ENCODE data around the gene NFIA.
"Not testable (repeated sequence)": the region's sequence is repeated elsewhere in the genome, so short reads cannot be mapped to it uniquely, and the experiment has no call there.

The NFIA gene

GRCh38 chr1:61271412-61271789, 189.0 kb downstream of the NFIA start:
- no peak for DNase-seq (ENCODE audit: low read depth in 2 of 2)

DNA sequence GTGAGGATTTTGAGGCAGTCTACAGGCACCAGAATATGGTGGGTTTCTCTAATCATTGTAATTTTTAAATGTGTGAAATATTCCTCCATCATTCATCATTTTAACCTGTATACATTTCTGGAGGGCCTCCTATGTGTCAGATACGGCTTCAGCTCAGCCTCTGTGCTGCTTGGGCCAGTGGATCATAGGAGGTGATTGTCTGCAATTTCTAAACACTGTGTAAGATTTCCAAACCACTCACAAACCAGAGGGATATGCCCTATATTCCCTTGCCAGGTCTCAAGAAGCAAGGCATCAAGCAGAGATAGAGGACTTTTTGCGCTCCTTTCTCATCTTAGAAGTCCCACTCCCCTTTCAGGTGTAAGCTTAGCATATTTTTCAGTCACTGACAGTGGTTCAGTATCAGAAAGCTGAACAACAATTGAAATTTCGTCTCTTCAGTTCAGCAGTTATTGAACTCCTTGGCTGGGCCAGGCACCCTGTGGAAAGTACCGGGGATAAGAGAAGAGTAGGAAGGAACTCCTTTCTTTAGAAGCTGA, 190.9 kb downstream of the NFIA start:
- no peak for DNase-seq (ENCODE audit: low read depth in 2 of 2)

GRCh38 chr1:61273861-61274260, 191.5 kb downstream of the NFIA start:
- DNase-seq (ENCODE audit: low read depth in 2 of 2): no peak

DNA sequence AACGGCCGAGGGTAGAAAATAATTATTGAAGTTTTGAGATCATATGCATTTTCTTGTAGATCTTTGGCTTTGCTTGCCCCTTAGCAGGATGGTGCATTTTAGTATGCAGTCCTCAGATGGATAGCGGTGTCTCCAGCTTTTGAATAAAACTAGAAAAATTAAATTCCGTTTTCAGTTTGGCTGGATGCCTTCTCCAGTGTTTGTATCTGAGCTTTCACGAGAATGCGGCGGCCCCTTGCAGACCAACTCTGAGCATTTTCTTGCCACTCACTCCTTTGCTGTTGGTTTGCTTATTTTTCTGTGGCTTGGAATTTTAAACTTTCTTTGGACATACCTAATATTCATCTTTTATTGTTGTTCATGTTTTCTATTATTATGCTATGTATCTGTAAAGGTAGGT, 192.6 kb downstream of the NFIA start:
- DNase-seq (ENCODE audit: low read depth in 2 of 2): no peak

GRCh38 chr1:61276246-61276645, 193.9 kb downstream of the NFIA start:
- no peak for DNase-seq (ENCODE audit: low read depth in 2 of 2)

- DNase-seq (ENCODE audit: low read depth in 2 of 2): no peak
These were observed 194.8 kb downstream of the NFIA start for GRCh38 chr1:61277121-61277690.

DNA sequence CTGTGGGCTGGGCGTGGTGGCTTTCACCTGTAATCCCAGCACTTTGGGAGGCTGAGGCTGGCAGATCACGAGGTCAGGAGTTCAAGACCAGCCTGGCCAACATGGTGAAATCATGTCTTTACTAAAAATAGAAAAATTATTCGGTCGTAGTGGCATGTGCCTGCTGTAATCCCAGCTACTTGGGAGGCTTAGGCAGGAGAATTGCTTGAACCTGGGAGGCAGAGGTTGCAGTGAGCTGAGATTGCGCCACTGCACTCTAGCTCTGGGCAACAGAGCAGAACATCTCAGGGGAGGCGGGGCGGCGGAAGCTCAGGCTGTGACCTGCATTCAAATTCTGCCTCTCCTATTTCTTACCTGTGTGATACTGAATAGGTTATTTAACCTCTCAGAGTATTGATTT, 196.1 kb downstream of the NFIA start:
- not testable (repeated sequence) for DNase-seq (ENCODE audit: low read depth in 2 of 2)

GRCh38 chr1:61278966-61279365, 196.6 kb downstream of the NFIA start:
- DNase-seq (ENCODE audit: low read depth in 2 of 2): no peak

- no peak for DNase-seq (ENCODE audit: low read depth in 2 of 2)
These were observed 197.2 kb downstream of the NFIA start for GRCh38 chr1:61279570-61279969.

DNA sequence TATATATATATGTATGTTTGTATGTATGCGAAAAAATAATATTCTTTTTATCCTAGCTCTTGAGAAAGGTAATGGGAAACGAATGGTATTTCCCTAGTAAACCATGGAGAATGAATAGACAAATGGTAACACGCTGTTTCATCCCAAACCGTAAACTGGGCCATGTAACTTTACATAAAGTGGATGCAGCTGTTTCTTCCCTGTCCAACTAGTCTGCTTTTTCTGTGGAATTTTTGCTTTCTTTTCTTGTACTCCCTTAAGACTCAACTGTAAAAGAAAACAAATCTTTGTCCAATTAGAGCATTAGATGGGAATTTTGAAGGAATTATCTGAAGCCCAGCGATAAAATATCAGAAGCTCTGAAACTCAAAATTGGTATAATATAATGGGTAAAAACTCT, 198.1 kb downstream of the NFIA start:
- no peak for DNase-seq (ENCODE audit: low read depth in 2 of 2)

- no peak for DNase-seq (ENCODE audit: low read depth in 2 of 2)
These were observed 200.0 kb downstream of the NFIA start for GRCh38 chr1:61282387-61282786.

GRCh38 chr1:61284248-61284854, 202.0 kb downstream of the NFIA start:
- DNase-seq (ENCODE audit: low read depth in 2 of 2): no peak

DNA sequence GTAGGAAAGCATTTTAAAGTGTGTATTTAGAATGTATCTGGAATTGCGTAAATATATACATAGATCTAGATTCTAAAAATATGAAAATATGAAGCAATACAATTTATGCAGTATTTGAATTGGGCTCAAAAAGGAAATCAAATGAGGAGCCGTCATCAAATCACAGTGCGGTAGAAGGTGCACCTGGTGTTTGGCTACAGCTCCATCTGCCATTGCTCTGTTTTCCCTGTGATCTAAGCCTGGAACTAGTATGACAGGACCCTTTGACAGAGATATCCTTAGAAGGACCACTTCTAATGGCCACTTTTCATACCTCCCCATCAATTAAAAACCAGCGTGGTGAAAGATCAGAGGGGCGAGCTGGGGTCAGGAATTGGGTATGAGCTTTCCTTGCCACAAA, 202.6 kb downstream of the NFIA start:
- no peak for DNase-seq (ENCODE audit: low read depth in 2 of 2)

- DNase-seq (ENCODE audit: low read depth in 2 of 2): no peak
These were observed 203.1 kb downstream of the NFIA start for GRCh38 chr1:61285371-61285885.

DNA sequence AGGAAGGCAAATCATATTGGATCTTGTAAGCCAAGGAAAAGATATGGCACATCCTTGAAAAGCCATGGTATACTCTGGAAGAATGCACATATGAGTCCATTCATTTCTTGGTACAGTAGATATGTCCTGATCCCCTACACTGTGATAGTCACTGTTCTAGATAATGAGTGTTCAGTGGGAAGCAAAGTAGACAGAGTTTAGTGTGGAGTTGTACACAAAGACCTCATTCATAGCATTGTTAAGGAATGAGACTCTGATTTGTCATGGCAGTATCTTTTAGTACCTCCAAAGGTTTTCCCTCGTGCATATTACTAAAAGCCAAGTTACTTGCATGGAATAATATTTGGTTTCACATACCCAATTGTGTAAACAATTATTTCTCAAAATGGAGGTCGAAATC, 204.7 kb downstream of the NFIA start:
- no peak for DNase-seq (ENCODE audit: low read depth in 2 of 2)

DNA sequence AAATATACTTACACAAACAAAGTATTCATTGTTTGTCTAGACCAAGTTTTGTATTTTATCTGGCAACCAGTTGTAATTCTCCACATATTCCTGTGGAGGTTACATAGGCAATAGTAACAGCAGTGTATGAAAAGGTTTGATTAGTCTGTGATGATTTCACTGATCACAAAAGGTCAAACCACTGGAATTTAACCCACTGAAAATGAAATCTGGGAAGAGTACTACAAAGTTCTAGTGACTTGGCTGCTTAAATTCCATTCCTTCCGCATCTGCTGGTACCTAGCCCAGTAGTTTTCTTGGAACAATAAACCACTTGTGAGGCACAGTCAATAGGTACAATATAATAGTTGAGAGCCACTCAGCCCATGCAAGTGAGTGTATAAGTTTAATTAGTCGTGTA, 205.4 kb downstream of the NFIA start:
- DNase-seq (ENCODE audit: low read depth in 2 of 2): no peak

GRCh38 chr1:61289232-61290098, 207.1 kb downstream of the NFIA start:
- no peak for DNase-seq (ENCODE audit: low read depth in 2 of 2)

GRCh38 chr1:61290525-61290924, 208.2 kb downstream of the NFIA start:
- no peak for DNase-seq (ENCODE audit: low read depth in 2 of 2)

GRCh38 chr1:61293197-61293596, 210.8 kb downstream of the NFIA start:
- no peak for DNase-seq (ENCODE audit: low read depth in 2 of 2)

GRCh38 chr1:61293986-61294504, 211.7 kb downstream of the NFIA start:
- DNase-seq (ENCODE audit: low read depth in 2 of 2): no peak

DNA sequence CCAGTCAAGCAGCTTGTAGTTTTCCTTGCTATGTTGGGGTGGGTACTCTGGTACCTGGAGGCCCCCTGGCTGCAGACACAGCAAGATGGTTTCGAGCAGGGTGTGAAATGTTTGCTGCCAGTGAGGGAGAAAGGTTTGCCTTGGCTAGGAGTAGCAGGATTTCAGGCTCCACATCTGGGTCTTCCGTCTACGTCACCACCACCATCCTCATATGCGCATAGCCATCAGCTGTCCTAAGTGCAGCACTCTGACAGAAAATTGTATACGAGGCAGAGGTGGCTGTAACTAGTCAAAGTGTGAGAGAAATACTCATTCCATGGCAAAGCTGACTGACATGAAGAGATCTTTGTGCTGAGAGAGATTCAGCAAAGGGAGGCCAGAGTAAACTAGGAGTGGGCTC, 212.6 kb downstream of the NFIA start:
- DNase-seq (ENCODE audit: low read depth in 2 of 2): no peak

DNA sequence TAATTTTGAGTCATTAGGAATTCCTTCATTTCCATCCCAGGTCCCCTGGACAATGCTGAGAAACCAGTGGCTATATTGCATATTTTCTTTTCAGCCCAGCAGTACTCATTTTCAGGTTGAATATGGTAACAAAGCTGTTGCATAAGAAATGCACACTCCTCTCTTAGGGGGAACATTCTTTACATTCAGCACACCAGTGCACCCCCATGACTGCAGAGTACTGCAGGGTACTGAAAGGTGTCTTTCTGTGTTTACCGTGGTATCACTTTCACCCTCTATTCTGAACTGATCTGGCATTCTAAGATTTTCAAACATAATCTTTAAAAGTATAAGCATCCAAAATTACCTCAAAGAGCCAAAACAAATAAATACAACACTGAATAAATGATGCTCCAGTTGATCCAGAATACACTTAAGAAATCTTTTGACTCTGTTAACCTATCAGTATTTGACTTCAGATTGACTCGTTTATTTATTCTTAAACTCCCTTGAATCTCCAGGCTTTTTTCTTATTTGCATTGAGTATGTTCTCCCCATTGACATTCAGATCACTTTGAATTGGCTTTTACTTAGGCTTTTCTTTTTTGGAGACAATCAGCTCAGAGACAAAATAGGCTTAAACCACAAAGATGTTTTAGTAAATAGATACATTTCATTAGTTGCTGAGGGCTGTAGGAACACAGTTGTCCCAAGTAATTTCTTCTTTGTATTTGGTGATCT, 213.6 kb downstream of the NFIA start:
- no peak for DNase-seq (ENCODE audit: low read depth in 2 of 2)

Measured in stimulated activated CD8-positive, alpha-beta memory T cell treated with anti-CD3 and anti-CD28 coated beads, Interleukin-15, amount 100 ng/mL, for 4 hours (primary cell).